Cerebellar nuclear complex (tissue), 1 donor: ENCODE data around the gene FOXN3.

Experiments
- DNase-seq, 2 experiments: peaks; one replicate each; lab custom pipeline; 2025; lab: John Stamatoyannopoulos, UW

FOXN3 gene

DNA sequence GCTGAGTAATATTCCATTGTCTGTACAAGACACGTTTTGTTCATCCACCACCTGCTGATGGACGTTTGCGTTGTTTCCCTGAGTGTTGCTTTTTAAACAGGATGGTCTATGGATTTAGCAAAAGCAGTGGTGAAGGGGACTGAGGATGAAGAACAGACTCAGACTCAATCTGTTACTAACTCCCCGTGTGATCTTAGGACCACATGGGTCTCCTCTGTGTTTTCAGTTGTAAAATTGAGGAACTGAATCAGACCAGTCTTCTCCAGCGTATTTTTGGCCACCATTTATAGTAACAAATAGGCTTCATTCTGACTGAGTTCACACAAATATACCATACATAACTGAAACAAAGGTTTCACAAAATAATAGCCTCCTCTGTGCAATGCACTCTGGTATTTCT lies 85.6 kb downstream of the FOXN3 start:
- DNase-seq, result no peak

GRCh38 chr14:89330236-89331002 lies 86.6 kb downstream of the FOXN3 start:
- no peak for DNase-seq

- no peak for DNase-seq
Observed at GRCh38 chr14:89327771-89328212, 89.2 kb downstream of the FOXN3 start.

GRCh38 chr14:89325959-89326358 lies 91.1 kb downstream of the FOXN3 start:
- DNase-seq, result no peak

GRCh38 chr14:89325299-89325883 lies 91.6 kb downstream of the FOXN3 start:
- DNase-seq, result no peak

DNA sequence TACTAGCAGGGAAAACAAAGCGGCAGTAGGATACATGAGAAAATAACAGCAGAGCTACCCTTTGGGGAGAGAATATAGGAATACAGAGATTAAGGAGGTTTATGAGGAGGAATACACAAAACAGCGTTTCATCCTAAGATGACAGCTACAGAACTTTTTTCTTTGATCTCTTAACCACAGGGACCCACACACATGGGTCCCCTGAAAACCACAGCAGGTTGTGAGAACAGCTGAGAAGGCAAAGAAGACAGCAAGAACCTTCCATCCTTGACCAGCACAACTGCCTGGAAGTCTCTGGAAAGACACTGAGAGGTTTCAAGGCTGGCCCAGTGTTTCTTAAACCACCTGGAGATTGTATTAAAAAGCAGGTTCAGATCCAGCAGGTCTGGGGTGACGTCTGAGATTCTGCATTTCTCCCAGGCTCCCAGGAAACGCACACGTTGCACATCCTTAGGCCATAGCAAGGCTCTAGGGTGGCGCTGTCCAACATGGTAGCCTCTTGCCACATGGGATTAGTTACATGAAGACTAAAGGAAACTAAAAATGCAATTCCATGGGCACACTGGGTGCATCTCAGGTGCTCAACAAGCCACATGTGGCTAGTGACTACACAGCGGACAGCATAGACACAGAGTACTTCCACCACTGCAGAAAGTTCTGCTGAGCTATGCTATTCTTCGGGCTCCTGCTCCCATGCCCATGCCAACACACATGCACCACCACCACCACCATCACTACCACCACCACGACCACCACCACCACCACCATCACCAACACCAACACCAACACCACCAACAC lies 92.3 kb downstream of the FOXN3 start:
- DNase-seq, result no peak

DNA sequence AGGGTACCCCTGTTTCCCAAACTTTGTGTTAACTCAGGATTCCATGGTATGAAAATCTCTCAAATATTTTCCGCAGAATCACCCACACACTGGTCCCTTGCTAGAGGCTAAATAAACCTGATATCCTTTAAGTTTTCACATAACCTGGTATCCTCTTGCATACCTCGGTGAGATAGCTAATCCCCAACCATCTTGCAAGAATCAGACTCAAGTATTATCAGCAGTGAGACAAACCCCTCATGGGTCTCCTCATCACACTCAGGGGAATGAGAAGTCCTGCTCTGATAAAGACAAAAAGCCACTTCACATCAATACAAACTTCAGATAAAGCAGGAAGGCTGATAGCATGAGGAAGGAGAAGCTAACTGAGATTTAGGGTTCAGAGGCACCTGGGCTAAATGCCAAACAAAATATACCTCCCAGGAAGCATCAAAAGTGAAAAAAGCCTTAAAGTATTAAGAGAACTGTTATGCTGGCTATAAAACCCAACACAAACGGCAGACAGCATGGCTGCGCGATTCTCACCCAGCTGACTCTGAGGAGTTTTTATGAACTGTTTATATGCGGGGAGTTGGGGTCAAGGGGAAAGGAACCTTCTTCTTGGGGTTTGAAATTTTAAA lies 96.5 kb downstream of the FOXN3 start:
- DNase-seq, result no peak

DNA sequence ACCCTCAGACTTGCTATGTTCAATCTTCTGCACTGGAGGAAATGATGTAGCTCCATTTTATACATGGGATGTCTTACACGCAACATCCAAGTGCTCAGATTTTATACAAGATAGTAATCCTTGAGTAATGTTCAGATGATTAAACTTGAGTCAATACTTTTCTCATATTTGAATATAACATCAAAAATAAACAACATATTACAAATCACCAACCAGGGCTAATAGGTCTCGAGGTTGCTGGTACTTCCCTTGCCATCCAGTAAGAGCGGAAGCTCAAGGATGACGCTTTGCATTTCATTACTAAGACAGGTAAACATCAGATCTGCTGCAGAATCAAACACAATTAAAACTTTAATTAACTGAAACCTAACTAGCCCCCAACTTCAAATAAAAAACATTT lies 97.3 kb downstream of the FOXN3 start:
- no peak for DNase-seq

DNA sequence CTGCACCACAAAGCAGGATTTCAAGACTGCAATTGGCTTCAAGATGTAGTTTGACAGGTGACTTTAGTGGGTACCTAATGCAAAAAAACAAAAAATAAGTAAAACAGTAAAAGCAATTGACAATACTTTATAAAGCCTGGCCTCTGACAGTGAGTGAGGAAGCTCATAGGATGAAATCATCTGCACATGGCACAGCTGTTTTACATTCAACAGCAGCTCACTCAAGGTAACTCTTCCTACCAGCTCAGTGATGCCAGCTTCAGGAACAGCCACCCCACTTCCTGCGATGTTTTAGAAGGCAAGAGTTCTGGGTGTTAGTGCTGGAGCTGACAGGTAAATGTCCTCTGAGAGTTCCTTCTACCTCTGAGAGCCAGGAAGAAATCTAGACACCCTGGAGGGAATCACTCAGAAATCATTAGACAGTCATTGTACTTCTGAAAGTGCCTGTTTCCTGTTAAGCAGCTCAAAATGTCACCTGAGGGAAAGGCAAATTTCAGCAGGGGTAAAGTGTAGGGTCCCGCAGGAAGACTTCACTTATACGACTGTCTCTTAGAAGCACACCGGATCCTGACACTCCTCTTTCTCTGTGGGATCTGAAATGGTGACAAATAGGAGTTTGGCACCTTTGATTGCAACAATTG lies 99.9 kb downstream of the FOXN3 start:
- no peak for DNase-seq

- no peak for DNase-seq
Observed at GRCh38 chr14:89315493-89316470, 101.3 kb downstream of the FOXN3 start.

DNA sequence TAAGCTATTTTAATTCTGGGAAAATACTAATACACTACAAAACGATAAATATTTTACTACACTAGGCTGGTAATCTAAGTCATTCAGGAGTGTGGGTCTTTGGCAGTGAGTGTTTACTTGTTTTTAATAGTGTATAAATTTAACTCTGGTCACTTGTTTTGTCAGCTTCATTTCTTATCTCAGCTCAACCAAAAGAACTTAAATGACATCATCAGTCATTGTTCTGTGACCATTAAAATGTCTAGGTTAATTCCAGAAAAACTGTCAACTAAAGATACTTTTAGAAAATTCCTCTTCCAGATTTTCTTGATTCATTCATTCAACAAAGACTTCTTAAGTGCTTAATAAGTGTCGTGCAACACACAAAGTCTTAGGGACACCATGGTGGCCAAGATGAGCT lies 102.8 kb downstream of the FOXN3 start:
- no peak for DNase-seq

DNA sequence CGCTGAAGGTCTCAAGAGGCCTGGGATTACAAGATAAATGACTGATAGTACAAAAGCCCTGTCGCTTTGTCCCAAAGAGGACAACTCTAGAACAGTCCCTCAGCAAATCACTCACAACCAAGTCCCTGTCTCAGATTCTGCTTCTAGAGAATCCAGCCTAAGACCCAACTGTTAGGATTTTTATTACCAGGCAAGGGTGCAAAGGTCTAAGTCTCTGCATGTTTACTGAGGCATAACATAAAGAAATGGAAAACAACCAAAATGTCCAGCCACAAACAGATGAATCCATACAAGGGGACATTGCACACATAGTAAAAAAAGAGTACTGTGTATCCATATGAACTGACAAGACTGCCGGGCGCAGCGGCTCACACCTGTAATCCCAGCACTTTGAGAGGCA lies 104.1 kb downstream of the FOXN3 start:
- DNase-seq, result no peak

GRCh38 chr14:89310211-89310610 lies 106.8 kb downstream of the FOXN3 start:
- no peak for DNase-seq

DNA sequence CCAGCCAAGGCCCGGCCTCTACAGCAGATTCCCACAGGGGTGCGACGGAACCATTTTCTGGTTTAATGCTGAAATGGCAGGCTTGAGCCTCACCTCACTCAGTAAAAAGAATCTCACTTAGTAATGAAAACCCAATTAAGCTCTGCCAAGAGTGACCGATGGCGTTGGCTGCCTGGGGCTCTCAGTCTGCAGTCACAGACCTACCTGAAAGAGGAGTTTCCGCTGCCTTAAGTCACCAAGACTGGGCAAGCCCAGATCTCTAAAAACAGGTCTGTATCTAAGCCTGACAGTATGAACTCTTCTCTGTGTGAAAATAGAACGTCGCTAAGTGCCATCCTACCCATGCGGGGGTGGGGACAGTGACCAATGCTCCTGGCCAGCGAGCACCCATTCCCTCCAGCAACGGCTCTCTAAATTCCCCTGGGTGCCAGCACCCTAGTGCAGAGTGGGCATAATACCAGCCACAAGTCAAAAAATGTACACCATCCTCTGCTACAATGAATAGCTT lies 107.3 kb downstream of the FOXN3 start:
- DNase-seq, result no peak

DNA sequence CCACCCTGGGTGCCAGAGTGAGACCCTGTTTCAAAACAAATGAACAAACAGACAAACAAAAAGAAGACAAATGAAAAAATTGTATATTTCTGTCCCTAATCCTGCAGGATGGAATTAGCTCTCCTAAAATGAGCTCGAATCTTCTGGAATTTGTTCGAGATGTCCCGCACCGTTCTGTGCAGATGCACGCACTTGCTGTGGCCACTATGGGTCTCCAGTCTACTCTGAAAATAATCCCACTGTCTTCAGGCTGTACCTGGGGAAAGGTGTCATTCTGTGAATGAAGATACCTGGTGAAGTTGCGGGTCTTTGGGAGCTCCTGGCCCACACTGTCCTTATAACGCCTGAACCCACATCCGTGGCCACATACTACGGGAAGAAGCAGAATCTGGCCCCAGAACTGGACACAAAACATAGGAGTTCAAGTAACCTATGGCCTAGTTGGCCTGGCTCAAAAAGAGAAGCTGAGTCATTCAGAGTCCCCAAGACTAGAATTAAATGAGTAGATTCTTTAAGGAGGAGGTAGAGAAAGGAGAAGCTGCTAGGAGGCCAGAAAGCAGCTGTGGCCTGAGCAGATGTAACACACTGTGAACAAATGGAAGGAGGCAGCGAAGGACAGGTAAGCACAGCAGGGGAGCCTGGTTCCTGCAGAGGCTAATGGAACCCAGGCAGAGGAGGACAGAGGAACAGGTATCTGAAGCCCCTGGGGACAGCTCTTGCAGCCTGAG lies 108.6 kb downstream of the FOXN3 start:
- DNase-seq, result no peak

- no peak for DNase-seq
Observed at GRCh38 chr14:89307409-89307808, 109.6 kb downstream of the FOXN3 start.

DNA sequence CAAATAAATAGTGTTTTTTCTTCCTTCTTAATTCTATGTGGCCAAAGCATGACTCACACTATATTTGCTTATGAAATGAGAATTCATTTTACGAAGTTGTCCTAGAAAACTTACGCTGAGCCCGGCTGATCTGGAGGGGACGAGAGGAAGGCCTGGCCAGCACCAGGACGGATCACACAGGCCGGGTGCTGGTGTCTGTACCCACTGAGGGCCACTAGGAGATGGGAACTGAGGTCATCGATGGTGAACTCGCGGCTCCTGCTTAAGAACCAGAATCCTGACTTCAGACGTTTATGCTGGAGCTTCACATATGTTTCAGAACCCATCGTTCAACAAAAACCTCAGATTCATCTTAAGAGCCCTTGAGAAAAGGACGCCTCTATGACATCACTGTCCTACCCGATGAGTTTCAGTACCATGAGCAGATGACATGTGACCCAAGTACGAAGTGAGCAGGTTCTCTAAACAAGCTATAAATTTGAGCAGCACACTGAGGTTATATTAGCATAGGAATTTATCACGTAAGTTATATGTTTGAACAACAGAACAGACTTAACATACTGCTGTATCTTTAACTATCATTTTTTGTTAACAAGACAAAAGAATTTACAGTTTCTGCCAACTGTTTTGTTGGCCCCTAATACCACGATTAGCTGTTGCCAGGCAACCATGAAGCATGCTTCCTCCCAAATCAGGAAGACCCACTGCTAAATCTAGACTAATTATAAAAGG lies 111.9 kb downstream of the FOXN3 start:
- DNase-seq, result no peak

DNA sequence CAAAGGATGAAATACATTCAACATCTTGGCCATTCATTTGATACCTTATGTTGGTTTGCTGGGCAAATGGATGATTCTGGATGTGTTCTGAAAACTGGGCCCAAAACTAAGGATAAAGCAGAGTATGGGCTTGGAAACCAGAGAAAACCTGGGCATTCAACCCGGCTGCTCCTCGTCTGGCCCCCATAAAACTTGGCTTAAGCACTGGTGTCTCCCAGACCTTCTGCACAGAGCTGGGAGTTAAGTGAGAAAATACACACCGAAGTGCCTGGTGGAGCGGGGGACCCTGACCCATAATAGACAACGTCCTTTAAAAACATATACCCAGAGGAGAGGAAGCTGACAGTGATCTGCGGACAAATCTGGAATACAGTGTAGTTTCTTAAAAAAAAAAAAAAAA lies 112.5 kb downstream of the FOXN3 start:
- DNase-seq, result no peak
